Measurements from ENCODE around the gene CDK17.

DNA sequence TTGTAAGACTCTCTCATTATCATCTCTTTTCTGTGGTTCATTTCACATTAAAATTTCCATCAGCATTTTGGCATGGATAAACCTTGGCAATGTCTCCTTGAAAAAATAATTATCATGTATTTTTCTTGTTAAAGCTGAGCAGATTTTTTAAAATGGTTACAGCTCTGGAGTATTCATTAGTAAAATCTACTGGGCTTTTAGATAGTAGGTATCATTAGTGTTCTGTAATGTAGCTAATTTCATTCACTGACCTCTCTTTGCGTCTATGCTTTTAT lies 36.9 kb upstream of the CDK17 start:
- TF ChIP-seq, protein P1, sequence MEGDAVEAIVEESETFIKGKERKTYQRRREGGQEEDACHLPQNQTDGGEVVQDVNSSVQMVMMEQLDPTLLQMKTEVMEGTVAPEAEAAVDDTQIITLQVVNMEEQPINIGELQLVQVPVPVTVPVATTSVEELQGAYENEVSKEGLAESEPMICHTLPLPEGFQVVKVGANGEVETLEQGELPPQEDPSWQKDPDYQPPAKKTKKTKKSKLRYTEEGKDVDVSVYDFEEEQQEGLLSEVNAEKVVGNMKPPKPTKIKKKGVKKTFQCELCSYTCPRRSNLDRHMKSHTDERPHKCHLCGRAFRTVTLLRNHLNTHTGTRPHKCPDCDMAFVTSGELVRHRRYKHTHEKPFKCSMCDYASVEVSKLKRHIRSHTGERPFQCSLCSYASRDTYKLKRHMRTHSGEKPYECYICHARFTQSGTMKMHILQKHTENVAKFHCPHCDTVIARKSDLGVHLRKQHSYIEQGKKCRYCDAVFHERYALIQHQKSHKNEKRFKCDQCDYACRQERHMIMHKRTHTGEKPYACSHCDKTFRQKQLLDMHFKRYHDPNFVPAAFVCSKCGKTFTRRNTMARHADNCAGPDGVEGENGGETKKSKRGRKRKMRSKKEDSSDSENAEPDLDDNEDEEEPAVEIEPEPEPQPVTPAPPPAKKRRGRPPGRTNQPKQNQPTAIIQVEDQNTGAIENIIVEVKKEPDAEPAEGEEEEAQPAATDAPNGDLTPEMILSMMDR (IDR thresholded peaks at IDR 0.05): no peak
- no peak for TF ChIP-seq POLR2A (IDR thresholded peaks at IDR 0.05)
